Neural progenitor cell (in vitro differentiated cells): ENCODE measurements around the gene VSIG1. TPM values are rescaled to one million over a fixed set of nuclear protein-coding genes. Genes with fewer than 3 reads are reported as not detected.
A peak's percentile ranks its signal among the peaks of the same experiment; 100 is the strongest.

Source experiments
- DNase-seq: peaks from one replicate; pipeline ENCODE4 v3.0.0-alpha.2; 2016; ENCODE audit warnings: low spot score
- H2AFZ ChIP-seq: fragments of 200-600 bp; sonication (generic); replicated peaks from 2 replicates; pipeline ENCODE4 v1.6.1; 2016; ENCODE audit warnings: antibody characterized with exemption
- H3F3A ChIP-seq: fragments of 200-600 bp; sonication (generic); 2 replicates; pipeline ENCODE4 v1.6.1; 2016; ENCODE audit warnings: antibody characterized with exemption, low read depth
- H3K27ac ChIP-seq: fragments of 200-600 bp; sonication (generic); 2 replicates; pipeline ENCODE4 v1.5.1; 2016; ENCODE audit warnings: mild to moderate bottlenecking
- H3K27me3 ChIP-seq: fragments of 200-600 bp; sonication (generic); 2 replicates; pipeline ENCODE4 v1.6.1; 2016; ENCODE audit warnings: mild to moderate bottlenecking, moderate library complexity
- H3K36me3 ChIP-seq: fragments of 200-600 bp; sonication (generic); 2 replicates; pipeline ENCODE4 v1.5.1; 2016
- H3K4me1 ChIP-seq: fragments of 200-600 bp; sonication (generic); 2 replicates; pipeline ENCODE4 v1.6.1; 2016; ENCODE audit warnings: mixed run types
- H3K4me2 ChIP-seq: fragments of 200-600 bp; sonication (generic); 2 replicates; pipeline ENCODE4 v1.6.1; 2016
- H3K4me3 ChIP-seq: fragments of 200-600 bp; sonication (generic); 2 replicates; pipeline ENCODE4 v1.5.1; 2016
- H3K79me2 ChIP-seq: fragments of 200-600 bp; sonication (generic); 2 replicates; pipeline ENCODE4 v1.6.1; 2016; ENCODE audit warnings: low read depth
- H3K9ac ChIP-seq: fragments of 200-600 bp; sonication (generic); 2 replicates; pipeline ENCODE4 v1.6.1; 2016
- H3K9me3 ChIP-seq: fragments of 200-600 bp; sonication (generic); 2 replicates; pipeline ENCODE4 v1.5.1; 2016; ENCODE audit warnings: low read depth
- H4K20me1 ChIP-seq: fragments of 200-600 bp; sonication (generic); 2 replicates; pipeline ENCODE4 v1.6.1; 2016; ENCODE audit warnings: low read depth
- H3K27ac Mint-ChIP-seq: 3 replicates; pipeline ENCODE4 v1.8.0; 2021; ENCODE audit warnings: mixed read lengths
- H3K27me3 Mint-ChIP-seq: 2 replicates; pipeline ENCODE4 v1.8.0; 2022; ENCODE audit warnings: low read depth, mild to moderate bottlenecking, inconsistent platforms, moderate library complexity, mixed read lengths; ENCODE audit not compliant: insufficient read depth
- H3K36me3 Mint-ChIP-seq: 3 replicates; pipeline ENCODE4 v1.8.0; 2021; ENCODE audit warnings: mixed read lengths
- H3K4me1 Mint-ChIP-seq: 3 replicates; pipeline ENCODE4 v1.8.0; 2021; ENCODE audit warnings: mixed read lengths
- H3K4me3 Mint-ChIP-seq: 3 replicates; pipeline ENCODE4 v1.8.0; 2021; ENCODE audit warnings: mild to moderate bottlenecking, moderate library complexity, mixed read lengths
- H3K9me3 Mint-ChIP-seq: 3 replicates; pipeline ENCODE4 v1.8.0; 2020; ENCODE audit warnings: mixed read lengths
- CTCF ChIP-seq: fragments of 200-600 bp; sonication (generic); IDR thresholded peaks from 2 replicates; pipeline ENCODE4 v1.5.1; 2017; ENCODE audit warnings: antibody characterized with exemption, mild to moderate bottlenecking
- EZH2 ChIP-seq: fragments of 200-600 bp; sonication (generic); IDR thresholded peaks from 2 replicates; pipeline ENCODE4 v1.6.1; 2017; ENCODE audit warnings: antibody characterized with exemption, mild to moderate bottlenecking, moderate library complexity
- EZH2phosphoT487 ChIP-seq: fragments of 200-600 bp; sonication (generic); IDR thresholded peaks from 2 replicates; pipeline ENCODE4 v1.6.1; 2017; ENCODE audit warnings: antibody characterized with exemption
- total RNA-seq: library from RNA; depleted of rRNA; stranded (reverse); fragments of >200 nt; gene quantifications from 2 replicates; pipeline ENCODE4 v1.2.3, GENCODE V29; 2015; ENCODE audit warnings: low replicate concordance

The VSIG1 gene
- total RNA-seq, 1 donor from 2014 or later: 0.22 TPM

DNA sequence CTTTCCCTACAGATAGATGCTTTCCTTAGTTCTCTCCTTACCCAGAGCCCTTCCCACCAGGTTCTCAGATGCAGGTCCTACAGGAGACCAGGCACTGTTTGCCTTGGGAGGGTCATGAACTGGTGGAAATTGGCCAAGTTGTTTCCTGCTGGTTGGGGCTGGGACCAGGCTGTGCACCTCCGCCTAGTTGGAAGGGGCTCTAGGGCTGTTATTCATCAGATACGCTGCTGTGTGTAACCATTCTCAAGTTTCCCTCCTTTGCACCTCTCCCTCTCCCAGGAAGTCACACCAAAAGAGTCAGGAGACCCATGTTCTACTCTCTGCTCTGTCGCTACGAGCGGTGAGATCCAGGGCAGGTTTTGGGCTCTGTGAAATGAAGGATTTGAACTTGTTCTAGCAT is 11.9 kb upstream of the VSIG1 start:
- no peak overlapping the region for H3K4me2 ChIP-seq
- H3K27me3 ChIP-seq: no peaks in the 10 kb centered on the region
- no peaks in the 10 kb centered on the region for H3K9me3 Mint-ChIP-seq
- H3K9me3 ChIP-seq: no peaks in the 10 kb centered on the region
- TF ChIP-seq EZH2phosphoT487 (no peak), CTCF (no peak), EZH2 (no peak)
- H3K9ac ChIP-seq: no peak overlapping the region
- no peak overlapping the region for H3K27ac Mint-ChIP-seq
- no peaks in the 10 kb centered on the region for H4K20me1 ChIP-seq
- H3K4me3 Mint-ChIP-seq: no peak overlapping the region
- H3K36me3 ChIP-seq: no peaks in the 10 kb centered on the region
- no peaks in the 10 kb centered on the region for H3K36me3 Mint-ChIP-seq
- no peak for DNase-seq
- peaks cover 5% of the 10 kb centered on the region for H3K4me1 Mint-ChIP-seq
- no peak overlapping the region for H3K4me3 ChIP-seq
- H3K79me2 ChIP-seq: no peaks in the 10 kb centered on the region
- no peaks in the 10 kb centered on the region for H3F3A ChIP-seq
- H3K27ac ChIP-seq: no peak overlapping the region
- H3K27me3 Mint-ChIP-seq: peaks cover 2% of the 10 kb centered on the region
- no peak overlapping the region for H2AFZ ChIP-seq
- no peaks in the 10 kb centered on the region for H3K4me1 ChIP-seq

DNA sequence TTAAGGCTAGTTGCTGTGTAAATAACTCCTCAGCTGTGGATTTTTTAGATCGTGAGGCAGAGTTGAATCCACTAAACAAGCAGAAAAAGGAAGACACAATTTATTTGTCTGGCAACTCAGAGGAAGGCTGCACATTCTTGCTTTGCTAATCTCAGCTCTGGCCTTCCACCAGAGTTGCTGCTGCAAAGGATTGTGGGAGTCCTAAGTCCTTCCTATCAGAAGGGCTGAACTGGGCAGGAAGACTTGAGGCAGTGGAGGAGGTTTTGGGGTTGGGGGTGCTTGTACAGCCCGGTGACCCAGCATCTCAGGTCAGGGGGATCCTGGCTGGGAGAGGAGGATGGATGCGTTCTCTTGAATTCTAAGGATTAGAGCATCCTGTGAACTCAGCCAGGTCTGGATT is 11.0 kb upstream of the VSIG1 start:
- Histone ChIP-seq H3K4me3 (no peak overlapping the region), H3K4me1 (no peaks in the 10 kb centered on the region), H3K9ac (no peak overlapping the region), H2AFZ (peak overlapping the region; percentile 13), H3K79me2 (no peaks in the 10 kb centered on the region), H3K4me2 (no peak overlapping the region), H4K20me1 (no peaks in the 10 kb centered on the region), H3K27ac (no peak overlapping the region), H3K9me3 (no peaks in the 10 kb centered on the region), H3K36me3 (no peaks in the 10 kb centered on the region), H3F3A (no peaks in the 10 kb centered on the region), H3K27me3 (no peaks in the 10 kb centered on the region)
- TF ChIP-seq EZH2 (no peak), EZH2phosphoT487 (no peak), CTCF (no peak)
- H3K4me3 Mint-ChIP-seq: no peak overlapping the region
- H3K27me3 Mint-ChIP-seq: peaks cover 2% of the 10 kb centered on the region
- DNase-seq: no peak
- H3K27ac Mint-ChIP-seq: no peak overlapping the region
- no peaks in the 10 kb centered on the region for H3K36me3 Mint-ChIP-seq
- no peaks in the 10 kb centered on the region for H3K9me3 Mint-ChIP-seq
- peaks cover 5% of the 10 kb centered on the region for H3K4me1 Mint-ChIP-seq

DNA sequence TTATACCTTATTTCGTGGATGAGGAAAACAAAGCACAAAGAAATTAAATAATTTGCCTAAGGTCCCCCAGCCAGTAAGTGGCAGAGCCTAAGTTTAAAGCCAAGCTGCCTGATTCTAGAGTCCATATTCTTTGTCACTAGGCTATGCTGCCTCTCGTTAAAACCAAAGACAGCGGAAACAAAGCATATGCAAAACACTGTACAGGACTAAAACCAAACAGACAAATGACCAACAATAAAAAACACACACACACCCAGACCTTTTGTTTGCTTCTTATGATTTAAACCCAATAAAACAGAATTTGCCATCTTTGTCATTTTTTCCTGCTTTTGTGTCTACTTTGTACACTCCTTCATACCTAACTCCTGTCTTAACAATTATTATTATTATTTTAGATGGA is 10.1 kb upstream of the VSIG1 start:
- Mint-ChIP-seq H3K36me3 (no peaks in the 10 kb centered on the region), H3K4me3 (no peak overlapping the region)
- H3K79me2 ChIP-seq: no peaks in the 10 kb centered on the region

More for the DNA sequence above, 10.1 kb upstream of the VSIG1 start:
- Mint-ChIP-seq H3K9me3 (no peaks in the 10 kb centered on the region), H3K4me1 (peaks cover 5% of the 10 kb centered on the region), H3K27me3 (peaks cover 2% of the 10 kb centered on the region), H3K27ac (no peak overlapping the region)
- no peaks in the 10 kb centered on the region for H3F3A ChIP-seq
- no peaks in the 10 kb centered on the region for H4K20me1 ChIP-seq
- no peak overlapping the region for H3K27ac ChIP-seq
- H3K4me2 ChIP-seq: no peak overlapping the region
- H3K9me3 ChIP-seq: no peaks in the 10 kb centered on the region
- H3K4me1 ChIP-seq: no peaks in the 10 kb centered on the region
- TF ChIP-seq EZH2 (no peak), CTCF (no peak), EZH2phosphoT487 (no peak)
- no peak overlapping the region for H2AFZ ChIP-seq
- H3K9ac ChIP-seq: no peak overlapping the region
- no peak overlapping the region for H3K4me3 ChIP-seq
- no peak for DNase-seq
- no peaks in the 10 kb centered on the region for H3K36me3 ChIP-seq
- no peaks in the 10 kb centered on the region for H3K27me3 ChIP-seq
